ENCODE results near the gene SIAH2. TPM values are rescaled to one million over a fixed set of nuclear protein-coding genes. Genes with fewer than 3 reads are reported as not detected.

Gene SIAH2
- total RNA-seq, 4 donors from 2014 or later, result 24.8 to 102 (median 38.8) TPM

- DNase-seq, result no peak
- Histone ChIP-seq H3K4me1 (no peaks in the 10 kb centered on the region), H3K27ac (no peak overlapping the region), H3K36me3 (no peaks in the 10 kb centered on the region), H3K4me3 (no peak overlapping the region), H3K9me3 (no peaks in the 10 kb centered on the region), H3K27me3 (no peaks in the 10 kb centered on the region)
- intact Hi-C loops (cut with DNase I; ENCODE audit: low total_unique reads) (no loop called here), in situ Hi-C loops (cut with MboI; ENCODE audit: low pct_ligation_motif_present in 1 of 4, low pct_unique_long_range_greater_than_20kb in 1 of 4, low sequenced_read_pairs in 3 of 4) (no loop called here)
- TF ChIP-seq EP300 (IDR thresholded peaks at IDR 0.05; ENCODE audit: low read depth), result no peak
- TF ChIP-seq CTCF (IDR thresholded peaks at IDR 0.05), result no peak
- no peak for TF ChIP-seq POLR2AphosphoS5 (IDR thresholded peaks at IDR 0.05)
- TF ChIP-seq POLR2A (IDR thresholded peaks at IDR 0.05), result no peak
- 66 to 100% methylated on average over 1 to 2 of the region's 2 CpGs for WGBS, 2 donors (ENCODE audit: low coverage in 1 of 2)
Observed at GRCh38 chr3:150805354-150805753, 42.4 kb upstream of the SIAH2 start.

- DNase-seq, result no peak
- Histone ChIP-seq H3K4me3 (no peak overlapping the region), H3K36me3 (no peaks in the 10 kb centered on the region), H3K9me3 (no peaks in the 10 kb centered on the region), H3K27ac (no peak overlapping the region), H3K4me1 (peaks cover 0 to 4% (median 0%) of the 10 kb centered on the region in 4 donors), H3K27me3 (peaks cover 5% of the 10 kb centered on the region)
- intact Hi-C loops (cut with DNase I; ENCODE audit: low total_unique reads) (no loop called here), in situ Hi-C loops (cut with MboI; ENCODE audit: low pct_ligation_motif_present in 1 of 4, low pct_unique_long_range_greater_than_20kb in 1 of 4, low sequenced_read_pairs in 3 of 4) (no loop called here)
- TF ChIP-seq CTCF (IDR thresholded peaks at IDR 0.05) (no peak), POLR2AphosphoS5 (IDR thresholded peaks at IDR 0.05) (no peak), POLR2A (IDR thresholded peaks at IDR 0.05) (no peak), EP300 (IDR thresholded peaks at IDR 0.05; ENCODE audit: low read depth) (no peak)
- WGBS, 2 donors (ENCODE audit: low coverage in 1 of 2), result 87 to 89% methylated on average over 3 to 9 of the region's 9 CpGs
Observed at GRCh38 chr3:150803440-150803985, 40.5 kb upstream of the SIAH2 start.

GRCh38 chr3:150800722-150801121, 37.8 kb upstream of the SIAH2 start:
- in situ Hi-C loops (cut with MboI; ENCODE audit: low pct_ligation_motif_present in 1 of 4, low pct_unique_long_range_greater_than_20kb in 1 of 4, low sequenced_read_pairs in 3 of 4) (no loop called here), intact Hi-C loops (cut with DNase I; ENCODE audit: low total_unique reads) (no loop called here)
- 80% methylated on average over 2 of the region's 2 CpGs; no CpG with 5 or more reads in 1 of the 2 donors for WGBS, 2 donors (ENCODE audit: low coverage in 1 of 2)
- Histone ChIP-seq H3K27ac (no peak overlapping the region), H3K4me3 (no peak overlapping the region), H3K27me3 (peaks cover 5% of the 10 kb centered on the region), H3K36me3 (no peaks in the 10 kb centered on the region), H3K4me1 (peaks cover 0 to 10% (median 0%) of the 10 kb centered on the region in 4 donors), H3K9me3 (no peaks in the 10 kb centered on the region)
- TF ChIP-seq EP300 (IDR thresholded peaks at IDR 0.05; ENCODE audit: low read depth), result no peak
- no peak for TF ChIP-seq POLR2A (IDR thresholded peaks at IDR 0.05)
- no peak for TF ChIP-seq CTCF (IDR thresholded peaks at IDR 0.05)
- TF ChIP-seq POLR2AphosphoS5 (IDR thresholded peaks at IDR 0.05), result no peak
- no peak for DNase-seq

- in situ Hi-C loops (cut with MboI; ENCODE audit: low pct_ligation_motif_present in 1 of 4, low pct_unique_long_range_greater_than_20kb in 1 of 4, low sequenced_read_pairs in 3 of 4), result loop anchor here in 2 of 4 donors (10.0 to 25.0 kb wide), 2 partner anchors 339 to 347 kb away; no protein-coding TSS in a partner anchor
Observed at GRCh38 chr3:150798122-150798618, 35.2 kb upstream of the SIAH2 start.

More at GRCh38 chr3:150798122-150798618, 35.2 kb upstream of the SIAH2 start:
- Histone ChIP-seq H3K9me3 (no peaks in the 10 kb centered on the region), H3K4me1 (peaks cover 0 to 10% (median 0%) of the 10 kb centered on the region in 4 donors), H3K4me3 (no peak overlapping the region), H3K27me3 (peaks cover 5% of the 10 kb centered on the region), H3K36me3 (no peaks in the 10 kb centered on the region), H3K27ac (no peak overlapping the region)
- 6 to 17% methylated on average over 2 to 4 of the region's 4 CpGs for WGBS, 2 donors (ENCODE audit: low coverage in 1 of 2)
- intact Hi-C loops (cut with DNase I; ENCODE audit: low total_unique reads), result no loop called here
- TF ChIP-seq POLR2A (IDR thresholded peaks at IDR 0.05), result no peak
- TF ChIP-seq POLR2AphosphoS5 (IDR thresholded peaks at IDR 0.05), result no peak
- no peak for TF ChIP-seq CTCF (IDR thresholded peaks at IDR 0.05)
- TF ChIP-seq EP300 (IDR thresholded peaks at IDR 0.05; ENCODE audit: low read depth), result no peak
- DNase-seq, result peak; percentile 14

Measured in transverse colon (tissue), 4 donors.